ENCODE measurements around the gene FEM1A.

GRCh38 chr19:4847190-4847973 lies 55.8 kb downstream of the FEM1A start:
- TF ChIP-seq EZH2 (IDR thresholded peaks at IDR 0.05; ENCODE audit: insufficient read depth, poor library complexity, severe bottlenecking) (no peak), EZH2phosphoT487 (IDR thresholded peaks at IDR 0.05; ENCODE audit: insufficient read depth, low read depth) (no peak)
